Heart left ventricle (tissue), 13 donors: ENCODE data around the gene IGFBP7.

Source experiments
- POLR2A ChIP-seq, 2 donors: fragments of 450-650 bp; IDR thresholded peaks; one replicate each; pipeline ENCODE4 v1.6.1; 2017; ENCODE audit warnings: antibody characterized with exemption in 2 of 2, mild to moderate bottlenecking in 2 of 2, moderate library complexity in 2 of 2
- TF ChIP-seq, protein P1 (sequence below), 12 donors: fragments of 200-600 bp; sonication (generic) in 4 of 12; IDR thresholded peaks; one replicate each; pipeline versions ENCODE4 v1.5.0 to v1.8.0; 2018 to 2022; ENCODE audit warnings: antibody characterized with exemption in 12 of 12, mild to moderate bottlenecking in 5 of 12
- donor health status: ischemic (EF 13 %, LVEDD 7.1; RV severe dilation, severe dysfunction).
- donor health status: DM: no; HTN: yes; CAD: no.
- donor health status: DM: no; HTN: no; CAD: no.
- donor health status: ischemic (EF 25% LVEDD 6.9; RV normal size, moderate dysfunction).
- donor health status: ischemic (EF 25% LVEDD 5.7; RV mildly dilated, moderate dysfunction).
- donor health status: ischemic (EF 35%, LVEDD 5.7; RV mildly dilated, moderate dysfunction).
- donor health status: nonischemic (EF 11% LVEDD 7.7; RV severe dilation, severe dysfunction).
- donor health status: DM: yes; HTN: yes; CAD: no.
- donor health status: PGD.
- donor health status: ischemic (EF 29% LVEDD 5.4; RV normal size, mild dysfunction).
- donor health status: nonischemic (EF 23%, LVEDD 6.1; RV moderate dilation, normal function).

DNA sequence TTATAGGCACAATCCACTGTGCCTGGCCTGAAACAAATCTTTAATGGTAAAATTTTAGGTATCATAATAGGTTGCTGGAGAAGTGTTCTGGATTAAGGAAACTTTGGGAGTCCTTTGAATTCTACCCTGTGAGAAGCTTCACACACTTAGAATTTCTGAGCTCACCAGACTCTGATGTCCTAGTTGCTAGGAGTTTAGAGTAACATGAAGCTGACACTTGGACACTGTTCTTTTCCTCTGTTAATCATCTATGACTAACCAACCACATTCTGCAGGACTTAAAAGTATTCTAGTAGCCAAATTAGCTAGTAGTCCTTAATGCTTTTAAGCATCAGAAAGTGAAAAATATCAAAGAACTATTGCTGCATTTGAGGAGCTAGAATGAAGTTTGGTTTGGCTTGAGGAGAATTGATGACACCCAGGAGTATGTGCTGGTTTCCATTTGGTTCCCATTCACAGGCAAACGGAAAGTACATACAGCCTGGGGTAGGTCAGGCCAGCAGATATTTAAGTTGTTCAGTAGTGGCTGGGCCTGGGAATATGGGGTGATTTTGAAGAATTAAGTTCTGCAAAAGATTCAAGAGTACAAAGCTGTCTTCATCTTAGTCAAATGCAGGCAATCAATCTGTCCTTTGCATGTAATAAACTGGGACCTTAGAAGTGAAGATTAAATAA is 38.8 kb upstream of the IGFBP7 start:
- TF ChIP-seq, protein P1, sequence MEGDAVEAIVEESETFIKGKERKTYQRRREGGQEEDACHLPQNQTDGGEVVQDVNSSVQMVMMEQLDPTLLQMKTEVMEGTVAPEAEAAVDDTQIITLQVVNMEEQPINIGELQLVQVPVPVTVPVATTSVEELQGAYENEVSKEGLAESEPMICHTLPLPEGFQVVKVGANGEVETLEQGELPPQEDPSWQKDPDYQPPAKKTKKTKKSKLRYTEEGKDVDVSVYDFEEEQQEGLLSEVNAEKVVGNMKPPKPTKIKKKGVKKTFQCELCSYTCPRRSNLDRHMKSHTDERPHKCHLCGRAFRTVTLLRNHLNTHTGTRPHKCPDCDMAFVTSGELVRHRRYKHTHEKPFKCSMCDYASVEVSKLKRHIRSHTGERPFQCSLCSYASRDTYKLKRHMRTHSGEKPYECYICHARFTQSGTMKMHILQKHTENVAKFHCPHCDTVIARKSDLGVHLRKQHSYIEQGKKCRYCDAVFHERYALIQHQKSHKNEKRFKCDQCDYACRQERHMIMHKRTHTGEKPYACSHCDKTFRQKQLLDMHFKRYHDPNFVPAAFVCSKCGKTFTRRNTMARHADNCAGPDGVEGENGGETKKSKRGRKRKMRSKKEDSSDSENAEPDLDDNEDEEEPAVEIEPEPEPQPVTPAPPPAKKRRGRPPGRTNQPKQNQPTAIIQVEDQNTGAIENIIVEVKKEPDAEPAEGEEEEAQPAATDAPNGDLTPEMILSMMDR (IDR thresholded peaks at IDR 0.05), result no peak
- TF ChIP-seq POLR2A (IDR thresholded peaks at IDR 0.05), result no peak
